CD4-positive, CD25-positive, alpha-beta regulatory T cell (primary cell): Measurements from ENCODE around the gene PROSER2. TPM values are rescaled to one million over a fixed set of nuclear protein-coding genes. Genes with fewer than 3 reads are reported as not detected.

Experiments
- ATAC-seq, 2 donors: fragments of 150-1000 bp; cut with Tn5 transposase; one replicate each; pipeline ENCODE4 v1.10.0; 2021; ENCODE audit warnings: low read depth in 2 of 2, moderate number of reproducible peaks in 2 of 2, moderate library complexity in 1 of 2
- DNase-seq, 3 donors: peaks; one replicate each; pipeline versions ENCODE4 v3.0.0 to v3.0.0-alpha.2; 2012 to 2022; ENCODE audit warnings: mixed read lengths in 1 of 3
- H3K27ac ChIP-seq: one replicate; pipeline ENCODE4 v1.7.0; 2013; ENCODE audit warnings: mild to moderate bottlenecking, low read length; ENCODE audit not compliant: insufficient read depth, poor library complexity, severe bottlenecking
- H3K27me3 ChIP-seq: one replicate; pipeline ENCODE4 v1.7.0; 2013; ENCODE audit warnings: low read length; ENCODE audit not compliant: control insufficient read depth, insufficient read depth
- H3K36me3 ChIP-seq: one replicate; pipeline ENCODE4 v1.7.0; 2013; ENCODE audit warnings: mild to moderate bottlenecking, low read length, moderate library complexity; ENCODE audit not compliant: control insufficient read depth, insufficient read depth
- H3K4me1 ChIP-seq: 2 replicates; pipeline ENCODE4 v1.7.0; 2013; ENCODE audit warnings: mild to moderate bottlenecking, low read length; ENCODE audit not compliant: insufficient read depth, control insufficient read depth, poor library complexity, severe bottlenecking
- H3K4me3 ChIP-seq: one replicate; pipeline ENCODE4 v1.7.0; 2013; ENCODE audit warnings: low read depth, mild to moderate bottlenecking, low read length, moderate library complexity
- H3K9me3 ChIP-seq, 2 experiments: 1 replicate in 1 of 2; 2 replicates in 1 of 2; pipeline ENCODE4 v1.7.0; 2013; ENCODE audit warnings: low read length in 2 of 2, mild to moderate bottlenecking in 1 of 2, moderate library complexity in 1 of 2; ENCODE audit not compliant: control insufficient read depth in 2 of 2
- H3K27ac Mint-ChIP-seq, 3 donors: one replicate each; pipeline ENCODE4 v1.8.0; 2020 to 2022; ENCODE audit warnings: mild to moderate bottlenecking in 3 of 3, mixed read lengths in 3 of 3, moderate library complexity in 2 of 3
- H3K27me3 Mint-ChIP-seq: one replicate; pipeline ENCODE4 v1.8.0; 2022; ENCODE audit warnings: mild to moderate bottlenecking, mixed read lengths
- H3K36me3 Mint-ChIP-seq: one replicate; pipeline ENCODE4 v1.8.0; 2020; ENCODE audit warnings: mixed read lengths
- H3K4me1 Mint-ChIP-seq, 4 donors: one replicate each; pipeline ENCODE4 v1.8.0; 2020 to 2022; ENCODE audit warnings: mixed read lengths in 4 of 4, mild to moderate bottlenecking in 1 of 4
- H3K4me3 Mint-ChIP-seq, 4 donors: one replicate each; pipeline ENCODE4 v1.8.0; 2020 to 2022; ENCODE audit warnings: mild to moderate bottlenecking in 4 of 4, mixed read lengths in 4 of 4, moderate library complexity in 3 of 4
- H3K9me3 Mint-ChIP-seq, 7 donors: one replicate each; pipeline ENCODE4 v1.8.0; 2020 to 2022; ENCODE audit warnings: mixed read lengths in 7 of 7, mild to moderate bottlenecking in 3 of 7, moderate library complexity in 2 of 7
- polyA plus RNA-seq, 4 donors: library from polyadenylated mRNA; unstranded; fragments of 300-500 nt; fragmentation: Illumina TruSeq; gene quantifications; one replicate each; pipeline ENCODE4 v1.2.3, GENCODE V29; 2021
- total RNA-seq: library from RNA; stranded (reverse); gene quantifications from one replicate; pipeline ENCODE4 v1.2.3, GENCODE V29; 2022

Gene PROSER2
- total and polyA plus RNA-seq, 5 donors from 2014 or later: 0.25 to 1.3 (median 0.65) TPM; not detected in 2

GRCh38 chr10:11787374-11787773 lies 35.8 kb upstream of the PROSER2 start:
- no peak for ATAC-seq
- Histone ChIP-seq H3K9me3 (no peaks in the 10 kb centered on the region), H3K27me3 (no peaks in the 10 kb centered on the region), H3K27ac (no peak overlapping the region), H3K4me3 (no peak overlapping the region), H3K4me1 (no peaks in the 10 kb centered on the region), H3K36me3 (no peaks in the 10 kb centered on the region)
- H3K4me1 Mint-ChIP-seq: peaks cover 0 to 2% (median 0%) of the 10 kb centered on the region in 4 donors
- H3K4me3 Mint-ChIP-seq: no peak overlapping the region
- no peak overlapping the region for H3K27ac Mint-ChIP-seq
- H3K36me3 Mint-ChIP-seq: no peaks in the 10 kb centered on the region
- no peak for DNase-seq
- peaks cover 14% of the 10 kb centered on the region for H3K27me3 Mint-ChIP-seq
- H3K9me3 Mint-ChIP-seq: no peaks in the 10 kb centered on the region

- Histone ChIP-seq H3K36me3 (no peaks in the 10 kb centered on the region), H3K27ac (no peak overlapping the region), H3K27me3 (no peaks in the 10 kb centered on the region), H3K9me3 (no peaks in the 10 kb centered on the region), H3K4me1 (no peaks in the 10 kb centered on the region), H3K4me3 (no peak overlapping the region)
- H3K27ac Mint-ChIP-seq: no peak overlapping the region
- H3K27me3 Mint-ChIP-seq: peaks cover 15% of the 10 kb centered on the region
- no peaks in the 10 kb centered on the region for H3K4me1 Mint-ChIP-seq
- no peak overlapping the region for H3K4me3 Mint-ChIP-seq
- ATAC-seq (no peak), DNase-seq (no peak)
- H3K36me3 Mint-ChIP-seq: no peaks in the 10 kb centered on the region
- H3K9me3 Mint-ChIP-seq: no peaks in the 10 kb centered on the region
These were observed 35.3 kb upstream of the PROSER2 start for GRCh38 chr10:11787846-11788245.

DNA sequence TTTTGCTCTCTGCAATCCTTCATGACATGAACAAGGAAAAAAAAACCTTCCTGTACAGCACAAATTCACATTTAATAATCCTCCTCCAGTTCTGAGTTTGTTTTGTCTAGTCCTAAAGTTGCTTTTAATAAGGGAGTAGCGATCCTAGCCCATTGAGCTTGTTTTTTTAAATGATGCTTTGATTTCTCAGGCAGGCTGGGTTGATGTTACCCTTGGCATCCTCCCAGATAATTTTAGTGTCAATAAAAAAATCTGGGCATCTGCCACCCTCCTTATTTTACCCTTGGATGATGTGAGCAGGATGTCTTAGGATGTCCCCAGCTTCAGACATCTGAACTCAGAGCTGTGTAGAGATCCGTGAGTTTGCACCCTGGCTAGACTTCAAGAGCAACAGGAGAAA lies 33.9 kb upstream of the PROSER2 start:
- ATAC-seq: no peak
- H3K4me1 Mint-ChIP-seq: no peaks in the 10 kb centered on the region
- peaks cover 15% of the 10 kb centered on the region for H3K27me3 Mint-ChIP-seq

DNA sequence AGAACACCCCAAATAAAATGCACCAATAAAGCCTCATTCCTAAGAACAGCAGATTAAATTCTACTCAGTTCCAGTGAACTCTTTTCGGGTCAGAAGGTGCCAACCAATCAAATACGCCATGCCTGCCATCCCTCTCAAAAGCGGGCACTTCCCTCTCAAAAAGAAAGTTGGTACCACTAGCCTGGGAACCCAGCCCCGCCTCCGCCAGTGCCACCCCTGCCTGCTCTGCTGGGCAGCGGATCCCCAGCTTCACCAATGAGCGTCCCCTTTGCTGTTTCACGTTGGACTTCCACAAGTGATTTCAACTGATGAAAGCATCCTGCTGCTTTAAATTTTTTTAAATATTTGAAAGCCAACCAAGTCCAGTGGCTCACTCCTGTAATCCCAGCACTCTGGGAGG lies 33.2 kb upstream of the PROSER2 start:
- no peaks in the 10 kb centered on the region for H3K36me3 ChIP-seq
- no peaks in the 10 kb centered on the region for H3K9me3 Mint-ChIP-seq
- no peak overlapping the region for H3K4me3 ChIP-seq
- DNase-seq: no peak
- no peak for ATAC-seq
- no peak overlapping the region for H3K27ac Mint-ChIP-seq
- no peak overlapping the region for H3K4me3 Mint-ChIP-seq
- H3K27me3 Mint-ChIP-seq: peaks cover 13% of the 10 kb centered on the region
- no peaks in the 10 kb centered on the region for H3K4me1 Mint-ChIP-seq
- H3K27me3 ChIP-seq: no peaks in the 10 kb centered on the region
- no peaks in the 10 kb centered on the region for H3K4me1 ChIP-seq
- no peaks in the 10 kb centered on the region for H3K36me3 Mint-ChIP-seq
- H3K27ac ChIP-seq: no peak overlapping the region
- no peaks in the 10 kb centered on the region for H3K9me3 ChIP-seq

More for the DNA sequence above, 33.9 kb upstream of the PROSER2 start:
- Mint-ChIP-seq H3K36me3 (no peaks in the 10 kb centered on the region), H3K27ac (no peak overlapping the region), H3K9me3 (no peaks in the 10 kb centered on the region), H3K4me3 (no peak overlapping the region)
- H3K4me1 ChIP-seq: no peaks in the 10 kb centered on the region
- H3K36me3 ChIP-seq: no peaks in the 10 kb centered on the region
- H3K4me3 ChIP-seq: no peak overlapping the region
- no peak overlapping the region for H3K27ac ChIP-seq
- no peak for DNase-seq
- H3K27me3 ChIP-seq: no peaks in the 10 kb centered on the region
- H3K9me3 ChIP-seq: no peaks in the 10 kb centered on the region

- DNase-seq (no peak), ATAC-seq (no peak)
- Histone ChIP-seq H3K27ac (no peak overlapping the region), H3K9me3 (no peaks in the 10 kb centered on the region), H3K4me1 (no peaks in the 10 kb centered on the region), H3K27me3 (no peaks in the 10 kb centered on the region), H3K4me3 (no peak overlapping the region), H3K36me3 (no peaks in the 10 kb centered on the region)
- Mint-ChIP-seq H3K27me3 (peaks cover 9% of the 10 kb centered on the region), H3K9me3 (peaks cover 0 to 4% (median 0%) of the 10 kb centered on the region in 7 donors), H3K4me1 (peaks cover 0 to 2% (median 0%) of the 10 kb centered on the region in 4 donors), H3K27ac (no peak overlapping the region), H3K4me3 (no peak overlapping the region), H3K36me3 (no peaks in the 10 kb centered on the region)
These were observed 29.2 kb upstream of the PROSER2 start for GRCh38 chr10:11793762-11794479.

GRCh38 chr10:11794566-11794965 lies 28.6 kb upstream of the PROSER2 start:
- H3K4me1 Mint-ChIP-seq: peaks cover 0 to 2% (median 0%) of the 10 kb centered on the region in 4 donors
- Histone ChIP-seq H3K4me3 (no peak overlapping the region), H3K27ac (no peak overlapping the region), H3K9me3 (no peaks in the 10 kb centered on the region), H3K4me1 (no peaks in the 10 kb centered on the region), H3K36me3 (no peaks in the 10 kb centered on the region), H3K27me3 (no peaks in the 10 kb centered on the region)
- ATAC-seq (no peak), DNase-seq (no peak)
- H3K9me3 Mint-ChIP-seq: peaks cover 0 to 4% (median 0%) of the 10 kb centered on the region in 7 donors
- H3K27me3 Mint-ChIP-seq: peaks cover 12% of the 10 kb centered on the region
- H3K4me3 Mint-ChIP-seq: no peak overlapping the region
- no peaks in the 10 kb centered on the region for H3K36me3 Mint-ChIP-seq
- no peak overlapping the region for H3K27ac Mint-ChIP-seq

DNA sequence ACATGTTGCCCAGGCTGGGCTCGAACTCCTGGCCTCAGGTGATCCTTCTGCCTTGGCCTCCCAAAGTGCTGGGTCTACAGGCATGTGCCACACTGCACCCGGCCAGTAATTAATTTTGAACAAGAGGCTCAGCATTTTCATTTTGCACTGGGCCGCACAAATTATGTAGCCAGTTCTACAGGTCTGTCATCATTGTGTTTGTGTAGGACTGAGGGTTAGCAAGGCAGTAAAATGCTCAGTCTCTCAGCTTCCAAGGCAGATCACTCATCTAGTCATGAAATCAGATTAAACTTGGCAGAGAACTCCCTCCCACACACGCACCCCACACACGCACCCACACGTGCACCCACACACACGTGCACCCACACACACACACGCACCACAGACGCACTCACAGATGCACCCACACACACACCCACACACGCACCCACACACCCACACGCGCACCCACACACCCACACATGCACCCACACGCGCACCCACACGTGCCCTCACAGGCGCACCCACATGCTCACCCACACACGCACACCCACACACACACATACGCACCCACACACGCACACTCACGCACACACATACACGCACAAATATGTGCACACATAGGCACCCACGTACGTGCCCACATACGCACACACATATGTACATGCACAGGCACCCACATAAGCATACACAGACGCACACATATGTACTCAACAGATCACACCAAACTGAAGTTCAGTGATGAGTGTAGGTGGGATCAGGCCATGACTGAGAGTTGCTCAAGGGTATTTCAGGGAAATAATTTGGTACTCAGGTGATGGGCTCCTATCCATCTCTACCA lies 27.8 kb upstream of the PROSER2 start:
- Histone ChIP-seq H3K27ac (no peak overlapping the region), H3K36me3 (no peaks in the 10 kb centered on the region), H3K9me3 (no peaks in the 10 kb centered on the region), H3K4me1 (no peaks in the 10 kb centered on the region), H3K4me3 (no peak overlapping the region), H3K27me3 (no peaks in the 10 kb centered on the region)
- H3K4me3 Mint-ChIP-seq: no peak overlapping the region
- ATAC-seq: no peak
- no peak for DNase-seq
- no peak overlapping the region for H3K27ac Mint-ChIP-seq
- H3K9me3 Mint-ChIP-seq: peaks cover 0 to 4% (median 0%) of the 10 kb centered on the region in 7 donors
- peaks cover 0 to 2% (median 0%) of the 10 kb centered on the region in 4 donors for H3K4me1 Mint-ChIP-seq
- H3K36me3 Mint-ChIP-seq: no peaks in the 10 kb centered on the region
- H3K27me3 Mint-ChIP-seq: peaks cover 12% of the 10 kb centered on the region
